Measurements from ENCODE around the gene EFCAB6. TPM values are rescaled to one million over a fixed set of nuclear protein-coding genes. Genes with fewer than 3 reads are reported as not detected.

The EFCAB6 gene
- total RNA-seq, 6 experiments from 2014 or later, result 0.29 to 1.5 (median 0.93) TPM

GRCh38 chr22:43511276-43511910 lies 300.7 kb downstream of the EFCAB6 start:
- intact Hi-C loops (cut with DNase I), result no loop called here
- no peaks in the 10 kb centered on the region for H3K36me3 ChIP-seq
- H3K4me1 ChIP-seq, result no peaks in the 10 kb centered on the region
- no peaks in the 10 kb centered on the region for H3K27me3 ChIP-seq
- no peaks in the 10 kb centered on the region for H3K9me3 ChIP-seq
- TF ChIP-seq CTCF (IDR thresholded peaks at IDR 0.05), result no peak
- TF ChIP-seq POLR2A (IDR thresholded peaks at IDR 0.05), result no peak
- ATAC-seq (no peak), DNase-seq (peak in 1 of 3 donors; percentile 42)
- no peak overlapping the region for H3K27ac ChIP-seq
- WGBS (ENCODE audit: insufficient coverage, low coverage, low lambda C conversion rate, missing lambda C conversion rate), result 80% methylated on average over 13 of the region's 16 CpGs
- H3K4me3 ChIP-seq, result no peak overlapping the region

- Histone ChIP-seq H3K27me3 (no peaks in the 10 kb centered on the region), H3K9me3 (no peaks in the 10 kb centered on the region), H3K36me3 (no peaks in the 10 kb centered on the region), H3K4me3 (no peak overlapping the region), H3K27ac (no peak overlapping the region), H3K4me1 (no peaks in the 10 kb centered on the region)
- TF ChIP-seq POLR2A (IDR thresholded peaks at IDR 0.05) (no peak), CTCF (IDR thresholded peaks at IDR 0.05) (no peak)
- DNase-seq, result peak in 1 of 3 donors; percentile 38
- peak in 1 of 4 donors; percentile 2 for ATAC-seq
- intact Hi-C loops (cut with DNase I), result no loop called here
- 72% methylated on average over 5 of the region's 9 CpGs for WGBS (ENCODE audit: insufficient coverage, low coverage, low lambda C conversion rate, missing lambda C conversion rate)
These were observed 301.6 kb downstream of the EFCAB6 start for GRCh38 chr22:43510281-43511070.

- no peak overlapping the region for H3K4me3 ChIP-seq
- no peaks in the 10 kb centered on the region for H3K4me1 ChIP-seq
- no peak for TF ChIP-seq CTCF (IDR thresholded peaks at IDR 0.05)
- no peak for TF ChIP-seq POLR2A (IDR thresholded peaks at IDR 0.05)
- H3K27me3 ChIP-seq, result no peaks in the 10 kb centered on the region
- WGBS (ENCODE audit: insufficient coverage, low coverage, low lambda C conversion rate, missing lambda C conversion rate), result 75% methylated on average over 2 of the region's 2 CpGs
- intact Hi-C loops (cut with DNase I), result no loop called here
- no peak overlapping the region for H3K27ac ChIP-seq
- ATAC-seq (no peak), DNase-seq (no peak)
- H3K9me3 ChIP-seq, result no peaks in the 10 kb centered on the region
- H3K36me3 ChIP-seq, result no peaks in the 10 kb centered on the region
These were observed 302.8 kb downstream of the EFCAB6 start for GRCh38 chr22:43509337-43509736.

GRCh38 chr22:43508489-43508888 lies 303.6 kb downstream of the EFCAB6 start:
- H3K36me3 ChIP-seq, result no peaks in the 10 kb centered on the region
- H3K4me1 ChIP-seq, result no peaks in the 10 kb centered on the region
- no peak for TF ChIP-seq POLR2A (IDR thresholded peaks at IDR 0.05)
- TF ChIP-seq CTCF (IDR thresholded peaks at IDR 0.05), result no peak
- H3K4me3 ChIP-seq, result no peak overlapping the region
- no peaks in the 10 kb centered on the region for H3K27me3 ChIP-seq
- ATAC-seq (no peak), DNase-seq (no peak)
- intact Hi-C loops (cut with DNase I), result no loop called here
- no peaks in the 10 kb centered on the region for H3K9me3 ChIP-seq
- H3K27ac ChIP-seq, result no peak overlapping the region

All from right lobe of liver (tissue), 6 donors.